HepG2 (cell line): ENCODE measurements around the gene PLEKHM2. TPM values are rescaled to one million over a fixed set of nuclear protein-coding genes. Genes with fewer than 3 reads are reported as not detected.

Source experiments
- ATAC-seq: fragments of 200-7000 bp; cut with Tn5 transposase; 3 replicates; pipeline ENCODE4 v1.9.1; 2020; ENCODE audit warnings: mild to moderate bottlenecking, moderate library complexity
- BruUV-seq: library from RNA; stranded (reverse); fragments of 400-500 nt; replicated peaks from 2 replicates; lab custom pipeline; 2021; lab: Mats Ljungman, UMichigan
- CTCF ChIA-PET: fragments of 300-600 bp; formaldehyde crosslinking; extraction: SDS; loops from one replicate; lab custom pipeline; 2021; ENCODE audit warnings: low total read pairs, inconsistent platforms, low intra/inter-chr PET ratio; lab: Yijun Ruan, JAX
- POLR2A ChIA-PET: fragments of 350-600 bp; sonication (Branson Sonifier 250); formaldehyde crosslinking; loops from one replicate; lab custom pipeline; 2020; ENCODE audit warnings: antibody characterized with exemption, inconsistent platforms; lab: Yijun Ruan, JAX
- DNase-seq: peaks from one replicate; pipeline ENCODE4 v3.0.0-alpha.2; 2015; ENCODE audit warnings: low spot score
- FAIRE-seq: peaks from 3 replicates; lab custom pipeline; 2011; peaks lifted over from hg19 to GRCh38; lab: Jason Lieb, UNC
- H2AFZ ChIP-seq: one replicate; pipeline ENCODE4 v1.6.1; 2011; ENCODE audit warnings: low read length, inconsistent platforms
- H3K27ac ChIP-seq: fragments of 300-600 bp; 3 replicates; pipeline ENCODE4 v1.8.0; 2011; ENCODE audit warnings: mixed run types, mild to moderate bottlenecking, mixed read lengths, low read length, inconsistent platforms; ENCODE audit not compliant: insufficient read depth; ENCODE audit errors: extremely low read length
- H3K27me3 ChIP-seq, 2 experiments: fragments of 200-600 bp in 1 of 2; 2 replicates in 1 of 2; 3 replicates in 1 of 2; pipeline versions ENCODE4 v1.6.0 to v1.8.0; 2011; ENCODE audit warnings: low read length in 2 of 2, mild to moderate bottlenecking in 2 of 2, moderate library complexity in 2 of 2, inconsistent platforms in 1 of 2; ENCODE audit not compliant: insufficient read depth in 2 of 2, control insufficient read depth in 1 of 2
- H3K36me3 ChIP-seq, 2 experiments: fragments of 200-600 bp in 1 of 2; replicated peaks in 1 of 2; 2 replicates in 1 of 2; 3 replicates in 1 of 2; pipeline versions ENCODE4 v1.5.1 to v1.8.0; 2011; ENCODE audit warnings: low read length in 2 of 2, inconsistent platforms in 1 of 2; ENCODE audit not compliant: insufficient read depth in 2 of 2, control insufficient read depth in 1 of 2
- H3K4me1 ChIP-seq: 2 replicates; pipeline ENCODE4 v1.5.1; 2012; ENCODE audit warnings: low read length, inconsistent platforms; ENCODE audit not compliant: insufficient read depth
- H3K4me2 ChIP-seq: 2 replicates; pipeline ENCODE4 v1.6.0; 2011; ENCODE audit warnings: low read depth, low read length, inconsistent platforms
- H3K4me3 ChIP-seq, 3 experiments: fragments of 200-600 bp in 1 of 3; sonication (generic), shearing (Covaris generic) in 1 of 3; replicated peaks in 1 of 3; 2 replicates each; pipeline ENCODE4 v1.5.1; 2011 to 2016; ENCODE audit warnings: low read length in 3 of 3, inconsistent platforms in 2 of 3, low read depth in 2 of 3, mild to moderate bottlenecking in 2 of 3, control low read depth in 1 of 3, mixed read lengths in 1 of 3; ENCODE audit not compliant: insufficient read depth in 1 of 3
- H3K79me2 ChIP-seq: one replicate; pipeline ENCODE4 v1.6.1; 2011; ENCODE audit warnings: low read length, inconsistent platforms; ENCODE audit not compliant: insufficient read depth
- H3K9ac ChIP-seq: 2 replicates; pipeline ENCODE4 v1.6.0; 2011; ENCODE audit warnings: mild to moderate bottlenecking, low read depth, low read length, inconsistent platforms; ENCODE audit not compliant: insufficient read depth
- H3K9me3 ChIP-seq: 2 replicates; pipeline ENCODE4 v1.5.1; 2012; ENCODE audit warnings: mild to moderate bottlenecking, low read length
- H4K20me1 ChIP-seq: 2 replicates; pipeline ENCODE4 v1.6.0; 2011; ENCODE audit warnings: inconsistent platforms, mild to moderate bottlenecking, low read length, moderate library complexity; ENCODE audit not compliant: insufficient read depth
- FOXJ3 ChIP-seq: sonication (generic); formaldehyde crosslinking; IDR thresholded peaks from 2 replicates; pipeline ENCODE4 v1.4.0; 2020; ENCODE audit warnings: missing genetic modification reagents, mild to moderate bottlenecking, borderline replicate concordance
- FOXP1 ChIP-seq, 2 experiments: fragments of 450-650 bp in 1 of 2; IDR thresholded peaks; 2 replicates each; pipeline ENCODE4 v1.6.1; 2017 to 2018; ENCODE audit warnings: antibody characterized with exemption in 1 of 2
- HNF1B ChIP-seq: sonication (generic); formaldehyde crosslinking; IDR thresholded peaks from 2 replicates; pipeline ENCODE4 v1.5.1; 2020; ENCODE audit warnings: mild to moderate bottlenecking, moderate library complexity, missing genetic modification reagents
- JUN ChIP-seq: sonication (generic); formaldehyde crosslinking; IDR thresholded peaks from 2 replicates; pipeline ENCODE4 v1.4.0; 2020; ENCODE audit warnings: mild to moderate bottlenecking, missing genetic modification reagents
- KDM1A ChIP-seq: IDR thresholded peaks from 2 replicates; pipeline ENCODE4 v1.6.1; 2016; ENCODE audit warnings: missing compliant biosample characterization
- MXD1 ChIP-seq: sonication (generic); formaldehyde crosslinking; IDR thresholded peaks from 2 replicates; pipeline ENCODE4 v1.4.0; 2020; ENCODE audit warnings: mild to moderate bottlenecking, missing genetic modification reagents
- MYNN ChIP-seq: sonication (generic); formaldehyde crosslinking; IDR thresholded peaks from 2 replicates; pipeline ENCODE4 v1.4.0; 2020; ENCODE audit warnings: mild to moderate bottlenecking, low read depth, missing genetic modification reagents
- NR2F6 ChIP-seq, 2 experiments: IDR thresholded peaks; 2 replicates each; pipeline ENCODE4 v1.6.1; 2016; ENCODE audit warnings: antibody characterized with exemption in 1 of 2, mild to moderate bottlenecking in 1 of 2
- RFX5 ChIP-seq: IDR thresholded peaks from 2 replicates; pipeline ENCODE4 v1.6.1; 2011; ENCODE audit warnings: low read depth, low read length, improper control_type of control experiment
- SPEN ChIP-seq: sonication (generic); formaldehyde crosslinking; IDR thresholded peaks from 2 replicates; pipeline ENCODE4 v1.5.1; 2020; ENCODE audit warnings: low read depth, mild to moderate bottlenecking, missing genetic modification reagents
- THAP11 ChIP-seq: IDR thresholded peaks from 2 replicates; pipeline ENCODE4 v1.6.1; 2016; ENCODE audit warnings: missing biosample characterization, missing genetic modification reagents
- THYN1 ChIP-seq: sonication (generic); formaldehyde crosslinking; IDR thresholded peaks from 2 replicates; pipeline ENCODE4 v1.8.1; 2023; ENCODE audit warnings: low read depth, mild to moderate bottlenecking, moderate library complexity, missing genetic modification reagents, borderline replicate concordance
- ZNF143 ChIP-seq: sonication (generic); formaldehyde crosslinking; IDR thresholded peaks from 2 replicates; pipeline ENCODE4 v1.4.0; 2020; ENCODE audit warnings: missing genetic modification reagents
- ZNF329 ChIP-seq: sonication (generic); formaldehyde crosslinking; IDR thresholded peaks from 2 replicates; pipeline ENCODE4 v1.9.0; 2021; ENCODE audit warnings: low read depth, mild to moderate bottlenecking, missing genetic modification reagents
- ZNF563 ChIP-seq: sonication (generic); formaldehyde crosslinking; IDR thresholded peaks from 2 replicates; pipeline ENCODE4 v1.8.0; 2022; ENCODE audit warnings: mild to moderate bottlenecking, moderate library complexity, missing genetic modification reagents
- WGBS: methylation state at CpG from one replicate; pipeline ENCODE4 v1.1.6; 2017; ENCODE audit warnings: low lambda C conversion rate; 5-methylcytosine and 5-hydroxymethylcytosine counted together
- in situ Hi-C: cut with HindIII; loops from 2 replicates; pipeline ENCODE4 v1.10.0; 2017; ENCODE audit warnings: low pct_unique_long_range_greater_than_20kb; ENCODE audit not compliant: extremely low pct_ligation_motif_present
- intact Hi-C: fragments of 100-400 bp; cut with micrococcal nuclease; formaldehyde crosslinking; loops from one replicate; pipeline ENCODE4 v1.10.0; 2022; ENCODE audit not compliant: unreplicated experiment
- polyA plus RNA-seq, 8 experiments: library from polyadenylated mRNA; depleted of rRNA in 3 of 8; stranded (reverse) in 7 of 8; unstranded in 1 of 8; fragments of >200 nt; fragmentation: Illumina TruSeq in 4 of 8; extraction: Trizol in 4 of 8; gene quantifications; 2 replicates each; pipeline versions ENCODE4 v1.2.1 to v1.2.3, GENCODE V29; 2011 to 2016; ENCODE audit warnings: low read depth in 4 of 8, missing spikeins in 1 of 8, mixed read lengths in 1 of 8; ENCODE audit not compliant: insufficient read depth in 1 of 8
- total RNA-seq, 5 experiments: library from RNA; depleted of rRNA; stranded (reverse); fragments of >200 nt; fragmentation: Illumina TruSeq; extraction: Trizol; gene quantifications; 2 replicates each; pipeline ENCODE4 v1.2.3, GENCODE V29; 2016; ENCODE audit warnings: low read depth in 1 of 5
- TF ChIP-seq, protein P1 (sequence below): sonication (generic); formaldehyde crosslinking; IDR thresholded peaks from 2 replicates; pipeline ENCODE4 v1.4.0; 2020; ENCODE audit warnings: missing genetic modification reagents

PLEKHM2 gene
- total and polyA plus RNA-seq, 2 of the 13 experiments (the other 11 are each of a cell fraction or from before 2014, with no cell fraction given) = 16.5 to 27.3 TPM

- ChIA-PET CTCF (no interaction called here), POLR2A (no interaction called here)
- DNase-seq (no peak), FAIRE-seq (no peak), ATAC-seq (no peak)
- no TSS peak for BruUV-seq
- no peak overlapping the region for H2AFZ ChIP-seq
- 51% methylated on average over 2 of the region's 2 CpGs for WGBS
- peaks cover 2% of the 10 kb centered on the region for H3K79me2 ChIP-seq
- intact Hi-C loops = no loop called here
- in situ Hi-C loops = no loop called here
- H3K9ac ChIP-seq = no peak overlapping the region
- no peak overlapping the region for H3K4me3 ChIP-seq
- no peak overlapping the region for H3K27ac ChIP-seq
- H4K20me1 ChIP-seq = no peaks in the 10 kb centered on the region
- no peaks in the 10 kb centered on the region for H3K9me3 ChIP-seq
- no peak overlapping the region for H3K4me2 ChIP-seq
- H3K4me1 ChIP-seq = peaks cover 62% of the 10 kb centered on the region
- H3K36me3 ChIP-seq = no peaks in the 10 kb centered on the region
- H3K27me3 ChIP-seq = peaks cover 1 to 38% of the 10 kb centered on the region in 2 experiments
- TF ChIP-seq KDM1A (CRISPR knock-in tag) (0 out of 2 replicates have a peak, but pooled peaks have one; percentile 11), ZNF329 (CRISPR knock-in tag) (peak; percentile 99), JUN (CRISPR knock-in tag) (no peak), ZNF143 (no peak), THAP11 (CRISPR knock-in tag) (no peak)
Observed at GRCh38 chr1:15755021-15755645, 71.0 kb downstream of the PLEKHM2 start.

- no peak overlapping the region for H3K9ac ChIP-seq
- H3K36me3 ChIP-seq = no peaks in the 10 kb centered on the region
- H3K4me2 ChIP-seq = no peak overlapping the region
- POLR2A ChIA-PET = no interaction called here
- intact Hi-C loops (no loop called here), in situ Hi-C loops (no loop called here)
- no peaks in the 10 kb centered on the region for H3K9me3 ChIP-seq
- no peak for ATAC-seq
- CTCF ChIA-PET = no interaction called here
- FAIRE-seq = no peak
- no peak for DNase-seq
- no peak overlapping the region for H3K27ac ChIP-seq
- H3K27me3 ChIP-seq = peaks cover 1 to 34% of the 10 kb centered on the region in 2 experiments; a peak in 4 of 5 replicates
- no peak overlapping the region for H3K4me3 ChIP-seq
- H2AFZ ChIP-seq = no peak overlapping the region
- H4K20me1 ChIP-seq = no peaks in the 10 kb centered on the region
- H3K4me1 ChIP-seq = peaks cover 62% of the 10 kb centered on the region
- H3K79me2 ChIP-seq = peaks cover 2% of the 10 kb centered on the region
- WGBS = 22% methylated on average over 3 of the region's 4 CpGs
- BruUV-seq = no TSS peak
- TF ChIP-seq SPEN (CRISPR knock-in tag) = no peak
- TF ChIP-seq ZNF563 (CRISPR knock-in tag) = no peak
- no peak for TF ChIP-seq MXD1 (CRISPR knock-in tag)
- TF ChIP-seq MYNN = no peak
- no peak for TF ChIP-seq RFX5
- no peak for TF ChIP-seq HNF1B (CRISPR knock-in tag)
- no peak for TF ChIP-seq NR2F6 (IDR thresholded peaks at IDR 0.05)
- 0 out of 2 replicates have a peak, but pooled peaks have one; percentile 11 for TF ChIP-seq NR2F6 (CRISPR knock-in tag; IDR thresholded peaks at IDR 0.05)
- no peak for TF ChIP-seq FOXJ3 (CRISPR knock-in tag)
- TF ChIP-seq, protein P1, sequence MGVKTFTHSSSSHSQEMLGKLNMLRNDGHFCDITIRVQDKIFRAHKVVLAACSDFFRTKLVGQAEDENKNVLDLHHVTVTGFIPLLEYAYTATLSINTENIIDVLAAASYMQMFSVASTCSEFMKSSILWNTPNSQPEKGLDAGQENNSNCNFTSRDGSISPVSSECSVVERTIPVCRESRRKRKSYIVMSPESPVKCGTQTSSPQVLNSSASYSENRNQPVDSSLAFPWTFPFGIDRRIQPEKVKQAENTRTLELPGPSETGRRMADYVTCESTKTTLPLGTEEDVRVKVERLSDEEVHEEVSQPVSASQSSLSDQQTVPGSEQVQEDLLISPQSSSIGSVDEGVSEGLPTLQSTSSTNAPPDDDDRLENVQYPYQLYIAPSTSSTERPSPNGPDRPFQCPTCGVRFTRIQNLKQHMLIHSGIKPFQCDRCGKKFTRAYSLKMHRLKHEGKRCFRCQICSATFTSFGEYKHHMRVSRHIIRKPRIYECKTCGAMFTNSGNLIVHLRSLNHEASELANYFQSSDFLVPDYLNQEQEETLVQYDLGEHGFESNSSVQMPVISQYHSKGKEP (CRISPR knock-in tag) = no peak
- no peak for TF ChIP-seq FOXP1 (IDR thresholded peaks at IDR 0.05)
- TF ChIP-seq FOXP1 (CRISPR knock-in tag; IDR thresholded peaks at IDR 0.05) = no peak
- no peak for TF ChIP-seq THYN1 (CRISPR knock-in tag)
Observed at GRCh38 chr1:15755646-15756040, 71.5 kb downstream of the PLEKHM2 start.
